Neural progenitor cell (in vitro differentiated cells): Measurements from ENCODE around the gene SERPINB10. TPM values are rescaled to one million over a fixed set of nuclear protein-coding genes. Genes with fewer than 3 reads are reported as not detected.

ENCODE experiments used
- DNase-seq: peaks from one replicate; pipeline ENCODE4 v3.0.0-alpha.2; 2016; ENCODE audit warnings: low spot score
- H2AFZ ChIP-seq: fragments of 200-600 bp; sonication (generic); replicated peaks from 2 replicates; pipeline ENCODE4 v1.6.1; 2016; ENCODE audit warnings: antibody characterized with exemption
- H3F3A ChIP-seq: fragments of 200-600 bp; sonication (generic); 2 replicates; pipeline ENCODE4 v1.6.1; 2016; ENCODE audit warnings: antibody characterized with exemption, low read depth
- H3K27ac ChIP-seq: fragments of 200-600 bp; sonication (generic); 2 replicates; pipeline ENCODE4 v1.5.1; 2016; ENCODE audit warnings: mild to moderate bottlenecking
- H3K27me3 ChIP-seq: fragments of 200-600 bp; sonication (generic); 2 replicates; pipeline ENCODE4 v1.6.1; 2016; ENCODE audit warnings: mild to moderate bottlenecking, moderate library complexity
- H3K36me3 ChIP-seq: fragments of 200-600 bp; sonication (generic); 2 replicates; pipeline ENCODE4 v1.5.1; 2016
- H3K4me1 ChIP-seq: fragments of 200-600 bp; sonication (generic); 2 replicates; pipeline ENCODE4 v1.6.1; 2016; ENCODE audit warnings: mixed run types
- H3K4me2 ChIP-seq: fragments of 200-600 bp; sonication (generic); 2 replicates; pipeline ENCODE4 v1.6.1; 2016
- H3K4me3 ChIP-seq: fragments of 200-600 bp; sonication (generic); 2 replicates; pipeline ENCODE4 v1.5.1; 2016
- H3K79me2 ChIP-seq: fragments of 200-600 bp; sonication (generic); 2 replicates; pipeline ENCODE4 v1.6.1; 2016; ENCODE audit warnings: low read depth
- H3K9ac ChIP-seq: fragments of 200-600 bp; sonication (generic); 2 replicates; pipeline ENCODE4 v1.6.1; 2016
- H3K9me3 ChIP-seq: fragments of 200-600 bp; sonication (generic); 2 replicates; pipeline ENCODE4 v1.5.1; 2016; ENCODE audit warnings: low read depth
- H4K20me1 ChIP-seq: fragments of 200-600 bp; sonication (generic); 2 replicates; pipeline ENCODE4 v1.6.1; 2016; ENCODE audit warnings: low read depth
- H3K27ac Mint-ChIP-seq: 3 replicates; pipeline ENCODE4 v1.8.0; 2021; ENCODE audit warnings: mixed read lengths
- H3K27me3 Mint-ChIP-seq: 2 replicates; pipeline ENCODE4 v1.8.0; 2022; ENCODE audit warnings: low read depth, mild to moderate bottlenecking, inconsistent platforms, moderate library complexity, mixed read lengths; ENCODE audit not compliant: insufficient read depth
- H3K36me3 Mint-ChIP-seq: 3 replicates; pipeline ENCODE4 v1.8.0; 2021; ENCODE audit warnings: mixed read lengths
- H3K4me1 Mint-ChIP-seq: 3 replicates; pipeline ENCODE4 v1.8.0; 2021; ENCODE audit warnings: mixed read lengths
- H3K4me3 Mint-ChIP-seq: 3 replicates; pipeline ENCODE4 v1.8.0; 2021; ENCODE audit warnings: mild to moderate bottlenecking, moderate library complexity, mixed read lengths
- H3K9me3 Mint-ChIP-seq: 3 replicates; pipeline ENCODE4 v1.8.0; 2020; ENCODE audit warnings: mixed read lengths
- CTCF ChIP-seq: fragments of 200-600 bp; sonication (generic); IDR thresholded peaks from 2 replicates; pipeline ENCODE4 v1.5.1; 2017; ENCODE audit warnings: antibody characterized with exemption, mild to moderate bottlenecking
- EZH2 ChIP-seq: fragments of 200-600 bp; sonication (generic); IDR thresholded peaks from 2 replicates; pipeline ENCODE4 v1.6.1; 2017; ENCODE audit warnings: antibody characterized with exemption, mild to moderate bottlenecking, moderate library complexity
- EZH2phosphoT487 ChIP-seq: fragments of 200-600 bp; sonication (generic); IDR thresholded peaks from 2 replicates; pipeline ENCODE4 v1.6.1; 2017; ENCODE audit warnings: antibody characterized with exemption
- total RNA-seq: library from RNA; depleted of rRNA; stranded (reverse); fragments of >200 nt; gene quantifications from 2 replicates; pipeline ENCODE4 v1.2.3, GENCODE V29; 2015; ENCODE audit warnings: low replicate concordance

Gene SERPINB10
- total RNA-seq, 1 donor from 2014 or later: not detected

- Histone ChIP-seq H3K9ac (no peak overlapping the region), H3F3A (no peaks in the 10 kb centered on the region), H3K27me3 (no peaks in the 10 kb centered on the region), H3K36me3 (no peaks in the 10 kb centered on the region), H3K4me1 (no peaks in the 10 kb centered on the region), H3K4me3 (no peak overlapping the region), H2AFZ (no peak overlapping the region), H3K27ac (no peak overlapping the region), H3K4me2 (no peak overlapping the region), H4K20me1 (no peaks in the 10 kb centered on the region), H3K79me2 (no peaks in the 10 kb centered on the region), H3K9me3 (no peaks in the 10 kb centered on the region)
- Mint-ChIP-seq H3K4me3 (no peak overlapping the region), H3K27me3 (no peaks in the 10 kb centered on the region), H3K9me3 (no peaks in the 10 kb centered on the region), H3K36me3 (no peaks in the 10 kb centered on the region), H3K4me1 (no peaks in the 10 kb centered on the region), H3K27ac (no peak overlapping the region)
- TF ChIP-seq EZH2: no peak
- TF ChIP-seq EZH2phosphoT487: no peak
- no peak for TF ChIP-seq CTCF
- DNase-seq: no peak
These were observed 3.7 kb upstream of the SERPINB10 start for GRCh38 chr18:63903851-63904570.

- Histone ChIP-seq H3K4me2 (no peak overlapping the region), H3K27me3 (no peaks in the 10 kb centered on the region), H3K9me3 (no peaks in the 10 kb centered on the region), H3K4me1 (no peaks in the 10 kb centered on the region), H3K79me2 (no peaks in the 10 kb centered on the region), H3K27ac (no peak overlapping the region), H3K9ac (no peak overlapping the region), H3F3A (no peaks in the 10 kb centered on the region), H4K20me1 (no peaks in the 10 kb centered on the region), H3K36me3 (no peaks in the 10 kb centered on the region), H2AFZ (no peak overlapping the region), H3K4me3 (no peak overlapping the region)
- no peak for DNase-seq
- no peaks in the 10 kb centered on the region for H3K27me3 Mint-ChIP-seq
- H3K36me3 Mint-ChIP-seq: no peaks in the 10 kb centered on the region
- H3K4me3 Mint-ChIP-seq: no peak overlapping the region
- no peaks in the 10 kb centered on the region for H3K4me1 Mint-ChIP-seq
- no peak overlapping the region for H3K27ac Mint-ChIP-seq
- TF ChIP-seq EZH2phosphoT487 (no peak), CTCF (no peak), EZH2 (no peak)
- no peaks in the 10 kb centered on the region for H3K9me3 Mint-ChIP-seq
These were observed 3.1 kb upstream of the SERPINB10 start for GRCh38 chr18:63904694-63905093.

GRCh38 chr18:63905361-63905760 lies 2.4 kb upstream of the SERPINB10 start:
- H3K4me2 ChIP-seq: no peak overlapping the region
- H3K4me1 ChIP-seq: no peaks in the 10 kb centered on the region
- no peaks in the 10 kb centered on the region for H3K27me3 Mint-ChIP-seq
- H3K36me3 ChIP-seq: no peaks in the 10 kb centered on the region
- no peaks in the 10 kb centered on the region for H3K9me3 Mint-ChIP-seq
- H3K36me3 Mint-ChIP-seq: no peaks in the 10 kb centered on the region
- no peaks in the 10 kb centered on the region for H3K4me1 Mint-ChIP-seq
- no peak overlapping the region for H3K4me3 Mint-ChIP-seq
- H3K9me3 ChIP-seq: no peaks in the 10 kb centered on the region
- no peak overlapping the region for H3K4me3 ChIP-seq
- H3K79me2 ChIP-seq: no peaks in the 10 kb centered on the region
- no peak overlapping the region for H3K27ac Mint-ChIP-seq
- no peaks in the 10 kb centered on the region for H3F3A ChIP-seq
- H3K9ac ChIP-seq: no peak overlapping the region
- no peak overlapping the region for H3K27ac ChIP-seq
- H3K27me3 ChIP-seq: no peaks in the 10 kb centered on the region
- TF ChIP-seq CTCF (no peak), EZH2 (no peak), EZH2phosphoT487 (no peak)
- no peaks in the 10 kb centered on the region for H4K20me1 ChIP-seq
- no peak overlapping the region for H2AFZ ChIP-seq
- no peak for DNase-seq
